Liver (tissue), 3 donors: Measurements from ENCODE around the gene NIT1.

Experiments
- JUND ChIP-seq, 2 donors: IDR thresholded peaks; 2 replicates each; pipeline ENCODE4 v1.6.1; 2016; ENCODE audit warnings: antibody characterized with exemption in 2 of 2
- TF ChIP-seq, protein P1 (sequence below): fragments of 150-350 bp; IDR thresholded peaks from 2 replicates; pipeline ENCODE4 v1.5.1; 2017; ENCODE audit warnings: improper control_type of control experiment, low read depth, low read length; ENCODE audit not compliant: missing input control
- donor health status: healthy.
- donor health status: healthy.

DNA sequence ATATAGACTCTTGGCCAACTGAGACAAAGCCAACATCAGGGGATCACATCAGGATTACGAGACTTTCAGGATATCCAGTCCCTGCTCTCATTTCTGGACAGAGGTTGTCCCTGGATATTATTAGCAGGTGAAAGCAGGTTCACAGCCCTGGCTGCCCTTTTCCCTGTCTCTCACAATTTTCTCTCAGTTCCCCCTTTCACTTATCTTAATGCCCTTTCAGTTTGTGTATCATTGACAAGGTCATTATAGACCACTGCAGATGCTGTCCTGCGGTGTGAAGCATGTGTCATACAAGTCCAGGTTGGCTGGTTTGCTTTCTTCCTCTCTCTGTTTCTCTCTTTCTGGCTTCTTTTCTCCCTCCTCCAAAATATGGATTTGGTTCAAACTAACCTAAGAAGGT lies 21.9 kb upstream of the NIT1 start:
- TF ChIP-seq, protein P1, sequence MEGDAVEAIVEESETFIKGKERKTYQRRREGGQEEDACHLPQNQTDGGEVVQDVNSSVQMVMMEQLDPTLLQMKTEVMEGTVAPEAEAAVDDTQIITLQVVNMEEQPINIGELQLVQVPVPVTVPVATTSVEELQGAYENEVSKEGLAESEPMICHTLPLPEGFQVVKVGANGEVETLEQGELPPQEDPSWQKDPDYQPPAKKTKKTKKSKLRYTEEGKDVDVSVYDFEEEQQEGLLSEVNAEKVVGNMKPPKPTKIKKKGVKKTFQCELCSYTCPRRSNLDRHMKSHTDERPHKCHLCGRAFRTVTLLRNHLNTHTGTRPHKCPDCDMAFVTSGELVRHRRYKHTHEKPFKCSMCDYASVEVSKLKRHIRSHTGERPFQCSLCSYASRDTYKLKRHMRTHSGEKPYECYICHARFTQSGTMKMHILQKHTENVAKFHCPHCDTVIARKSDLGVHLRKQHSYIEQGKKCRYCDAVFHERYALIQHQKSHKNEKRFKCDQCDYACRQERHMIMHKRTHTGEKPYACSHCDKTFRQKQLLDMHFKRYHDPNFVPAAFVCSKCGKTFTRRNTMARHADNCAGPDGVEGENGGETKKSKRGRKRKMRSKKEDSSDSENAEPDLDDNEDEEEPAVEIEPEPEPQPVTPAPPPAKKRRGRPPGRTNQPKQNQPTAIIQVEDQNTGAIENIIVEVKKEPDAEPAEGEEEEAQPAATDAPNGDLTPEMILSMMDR: no peak
- TF ChIP-seq JUND (IDR thresholded peaks at IDR 0.05): no peak
